ENCODE measurements around the gene TMEM165.

TMEM165 gene

GRCh38 chr4:55469979-55470378 is 74.2 kb downstream of the TMEM165 start:
- DNase-seq: no peak

All from CD4-positive, alpha-beta T cell treated with Interleukin-4 for 4 hours (primary cell).